ENCODE data around the gene CFAP46.
"Not testable (repeated sequence)": the region's sequence is repeated elsewhere in the genome, so short reads cannot be mapped to it uniquely, and the experiment has no call there.

CFAP46 gene

DNA sequence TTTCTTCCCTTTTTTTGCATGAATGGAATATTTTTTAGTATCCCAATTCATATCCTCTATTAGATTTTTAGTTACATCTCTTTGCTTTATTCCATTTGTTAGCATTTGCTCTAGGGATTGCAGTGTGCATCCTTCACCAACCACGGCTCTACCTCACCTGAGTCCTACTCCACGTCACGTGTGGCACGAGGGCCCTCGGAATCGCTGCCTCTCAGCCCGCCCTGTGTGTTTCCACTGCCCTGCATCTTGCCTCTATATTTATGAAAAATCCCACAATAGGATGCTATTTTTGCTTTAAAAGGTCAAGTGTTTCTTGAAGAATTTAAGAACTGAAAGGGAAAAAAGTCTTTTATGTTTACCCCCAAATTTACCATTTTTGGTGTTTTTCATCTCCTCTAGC is 41.0 kb downstream of the CFAP46 start:
- POLR2A ChIA-PET = no interaction called here
- TF ChIP-seq FOXA1 (IDR thresholded peaks at IDR 0.05) (no peak), SUZ12 (IDR thresholded peaks at IDR 0.05) (no peak), SP1 (IDR thresholded peaks at IDR 0.05) (no peak), FOXM1 (IDR thresholded peaks at IDR 0.05; ENCODE audit: borderline replicate concordance) (no peak), L3MBTL2 (conservative IDR thresholded peaks at IDR 0.05) (no peak), TARDBP (IDR thresholded peaks at IDR 0.05) (no peak), LEF1 (IDR thresholded peaks at IDR 0.05; ENCODE audit: borderline replicate concordance) (no peak), BHLHE40 (IDR thresholded peaks at IDR 0.05; ENCODE audit: borderline replicate concordance) (no peak), ARNT (IDR thresholded peaks at IDR 0.05) (no peak), ZNF384 (IDR thresholded peaks at IDR 0.05) (no peak), ELF4 (IDR thresholded peaks at IDR 0.05) (no peak), FOXK2 (IDR thresholded peaks at IDR 0.05) (no peak), HDGF (IDR thresholded peaks at IDR 0.05; ENCODE audit: borderline replicate concordance) (no peak), NFRKB (IDR thresholded peaks at IDR 0.05) (no peak), CTBP1 (IDR thresholded peaks at IDR 0.05; ENCODE audit: borderline replicate concordance) (no peak)
- TF ChIP-seq, protein P1, sequence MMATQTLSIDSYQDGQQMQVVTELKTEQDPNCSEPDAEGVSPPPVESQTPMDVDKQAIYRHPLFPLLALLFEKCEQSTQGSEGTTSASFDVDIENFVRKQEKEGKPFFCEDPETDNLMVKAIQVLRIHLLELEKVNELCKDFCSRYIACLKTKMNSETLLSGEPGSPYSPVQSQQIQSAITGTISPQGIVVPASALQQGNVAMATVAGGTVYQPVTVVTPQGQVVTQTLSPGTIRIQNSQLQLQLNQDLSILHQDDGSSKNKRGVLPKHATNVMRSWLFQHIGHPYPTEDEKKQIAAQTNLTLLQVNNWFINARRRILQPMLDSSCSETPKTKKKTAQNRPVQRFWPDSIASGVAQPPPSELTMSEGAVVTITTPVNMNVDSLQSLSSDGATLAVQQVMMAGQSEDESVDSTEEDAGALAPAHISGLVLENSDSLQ (IDR thresholded peaks at IDR 0.05) = no peak
- DNase-seq (ENCODE audit: extremely low spot score) = no peak
- CTCF ChIA-PET = no interaction called here

- DNase-seq (ENCODE audit: extremely low spot score) = no peak
- CTCF ChIA-PET = no interaction called here
- TF ChIP-seq FOXM1 (IDR thresholded peaks at IDR 0.05; ENCODE audit: borderline replicate concordance) (no peak), FOXA1 (IDR thresholded peaks at IDR 0.05) (no peak)
- POLR2A ChIA-PET = no interaction called here
Measured at GRCh38 chr10:132900211-132900756, 42.1 kb downstream of the CFAP46 start.

GRCh38 chr10:132899751-132900065 is 42.7 kb downstream of the CFAP46 start:
- POLR2A ChIA-PET = no interaction called here
- no peak for DNase-seq (ENCODE audit: extremely low spot score)
- CTCF ChIA-PET = no interaction called here
- TF ChIP-seq LEF1 (IDR thresholded peaks at IDR 0.05; ENCODE audit: borderline replicate concordance) = no peak
- TF ChIP-seq FOXA1 (IDR thresholded peaks at IDR 0.05) = no peak

DNA sequence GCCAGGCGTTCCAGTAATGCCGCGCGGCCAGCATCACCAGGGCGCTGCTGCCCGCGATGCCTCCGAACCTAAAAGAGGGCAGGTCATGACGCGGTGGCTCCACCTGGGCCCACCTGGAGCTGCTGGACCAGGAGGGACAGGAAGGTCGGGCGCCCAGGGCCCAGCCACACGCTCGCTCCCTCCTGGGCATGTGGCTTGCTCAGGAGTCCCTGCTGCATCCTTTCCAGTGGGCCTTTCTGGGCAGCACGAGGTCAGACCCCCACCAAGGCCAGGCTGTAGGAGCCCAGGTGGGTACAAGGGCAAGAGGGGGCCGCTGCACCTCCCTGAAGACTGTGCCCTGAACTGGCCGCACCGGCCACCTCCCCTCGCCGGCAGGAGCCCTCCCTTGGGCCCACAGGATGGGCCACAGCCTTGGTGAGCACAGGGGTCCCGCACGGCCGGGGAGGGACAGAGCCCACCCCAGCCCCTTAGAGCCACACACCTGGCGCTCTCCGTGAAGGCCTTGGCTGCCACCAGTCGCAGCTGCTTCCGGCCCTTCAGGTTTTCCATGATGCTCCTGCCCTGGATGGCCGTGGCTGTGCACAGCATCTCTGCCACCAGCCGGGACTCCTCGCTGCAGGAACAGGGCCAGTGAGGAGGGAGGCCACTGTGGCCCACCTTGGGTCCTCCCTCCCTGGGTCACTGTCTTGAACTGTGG is 43.2 kb downstream of the CFAP46 start:
- ChIA-PET POLR2A (no interaction called here), CTCF (no interaction called here)
- TF ChIP-seq ARNT (IDR thresholded peaks at IDR 0.05) = no peak
- TF ChIP-seq BHLHE40 (IDR thresholded peaks at IDR 0.05; ENCODE audit: borderline replicate concordance) = no peak
- no peak for TF ChIP-seq SP1 (IDR thresholded peaks at IDR 0.05)
- TF ChIP-seq L3MBTL2 (conservative IDR thresholded peaks at IDR 0.05) = no peak
- TF ChIP-seq, protein P1 (IDR thresholded peaks at IDR 0.05) = no peak
- no peak for TF ChIP-seq NFRKB (IDR thresholded peaks at IDR 0.05)
- no peak for DNase-seq (ENCODE audit: extremely low spot score)

DNA sequence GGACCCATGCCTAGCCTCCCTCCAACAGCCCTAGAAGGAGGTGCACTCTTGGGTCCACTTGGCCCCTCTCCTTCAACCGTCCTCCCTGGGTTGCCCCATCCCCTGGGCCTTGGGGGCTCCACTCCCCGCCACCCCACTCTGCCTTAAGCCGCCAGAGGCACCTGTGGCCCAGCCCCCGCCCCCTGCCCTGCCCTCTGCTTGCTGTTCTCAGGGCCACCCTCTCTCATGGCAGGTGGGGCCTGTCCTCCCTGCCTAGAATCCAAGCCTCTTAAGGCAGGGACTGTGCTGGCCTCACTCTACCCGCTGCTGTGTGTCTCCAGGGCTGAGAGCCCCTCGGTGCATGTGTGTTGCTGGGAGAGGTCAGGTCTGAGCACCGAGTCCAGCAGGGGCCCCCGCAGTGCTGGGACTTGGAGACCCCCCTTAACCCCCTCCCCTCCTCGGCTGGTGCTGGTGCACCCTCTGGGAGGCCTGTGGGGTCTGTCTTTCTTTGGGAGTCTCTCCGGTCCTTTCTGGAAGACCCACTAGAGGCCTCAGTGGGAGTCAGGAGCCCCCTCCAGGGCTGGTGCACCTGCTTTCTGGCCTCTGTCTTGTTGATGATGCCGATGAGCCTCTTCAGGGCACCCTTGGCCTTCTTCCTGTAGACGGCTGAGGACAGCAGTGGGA is 43.8 kb downstream of the CFAP46 start:
- TF ChIP-seq TARDBP (IDR thresholded peaks at IDR 0.05) (no peak), SUZ12 (IDR thresholded peaks at IDR 0.05) (no peak), LEF1 (IDR thresholded peaks at IDR 0.05; ENCODE audit: borderline replicate concordance) (no peak), HDGF (IDR thresholded peaks at IDR 0.05; ENCODE audit: borderline replicate concordance) (no peak), FOXM1 (IDR thresholded peaks at IDR 0.05; ENCODE audit: borderline replicate concordance) (no peak), NFRKB (IDR thresholded peaks at IDR 0.05) (no peak), FOXK2 (IDR thresholded peaks at IDR 0.05) (no peak), CTBP1 (IDR thresholded peaks at IDR 0.05; ENCODE audit: borderline replicate concordance) (no peak), ARNT (IDR thresholded peaks at IDR 0.05) (no peak), ELF4 (IDR thresholded peaks at IDR 0.05) (no peak), L3MBTL2 (conservative IDR thresholded peaks at IDR 0.05) (no peak), BHLHE40 (IDR thresholded peaks at IDR 0.05; ENCODE audit: borderline replicate concordance) (no peak), ZNF384 (IDR thresholded peaks at IDR 0.05) (no peak), SP1 (IDR thresholded peaks at IDR 0.05) (no peak), FOXA1 (IDR thresholded peaks at IDR 0.05) (no peak)
- TF ChIP-seq, protein P1 (IDR thresholded peaks at IDR 0.05) = no peak
- POLR2A ChIA-PET = no interaction called here
- CTCF ChIA-PET = no interaction called here
- DNase-seq (ENCODE audit: extremely low spot score) = no peak

DNA sequence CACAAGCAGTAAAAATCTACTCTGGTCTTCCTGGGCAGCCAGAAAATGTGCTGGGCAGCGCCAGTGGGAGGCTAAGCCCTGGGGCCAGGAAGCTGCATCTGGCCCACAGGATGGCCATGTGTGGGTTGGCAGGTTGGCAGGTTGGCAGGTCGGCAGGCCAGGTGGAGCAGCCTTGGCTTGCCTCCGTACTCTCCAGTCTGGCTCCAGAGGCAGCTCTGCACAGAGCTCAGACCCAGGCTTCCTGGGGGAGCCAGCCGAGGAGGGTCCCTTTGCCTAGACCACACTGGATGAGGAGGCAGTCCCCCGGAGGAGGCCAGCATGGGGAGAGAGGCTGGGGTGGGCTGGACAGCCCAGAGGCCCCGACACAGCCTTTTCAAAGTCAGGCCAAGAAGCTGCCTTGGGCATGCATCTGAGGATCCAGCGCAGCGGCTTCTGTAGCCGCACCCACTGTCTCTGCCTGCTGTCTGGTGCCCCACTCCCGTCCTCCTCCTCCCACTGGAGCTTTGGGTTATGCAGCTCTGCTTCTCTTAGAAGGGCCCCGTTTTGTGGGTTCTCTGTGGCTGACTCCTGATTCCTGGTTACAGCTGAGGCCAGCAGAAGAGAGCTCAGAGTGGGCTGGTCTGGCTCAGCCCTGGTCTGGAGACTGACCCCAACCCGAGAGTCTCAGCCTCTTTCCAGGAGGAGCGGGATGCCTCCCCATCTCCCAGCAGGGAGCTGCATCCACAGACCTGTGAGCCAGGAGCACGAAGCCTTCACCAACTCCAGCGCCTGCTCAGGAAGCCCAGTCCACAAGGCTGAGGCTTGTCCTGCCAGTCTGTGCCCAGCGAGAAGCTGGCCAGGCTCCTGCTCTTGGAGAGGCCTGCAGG is 44.6 kb downstream of the CFAP46 start:
- POLR2A ChIA-PET = no interaction called here
- CTCF ChIA-PET = no interaction called here
- TF ChIP-seq LEF1 (IDR thresholded peaks at IDR 0.05; ENCODE audit: borderline replicate concordance) = no peak
- TF ChIP-seq, protein P1 (IDR thresholded peaks at IDR 0.05) = no peak
- DNase-seq (ENCODE audit: extremely low spot score) = no peak

- DNase-seq (ENCODE audit: extremely low spot score) = peak; percentile 47
- POLR2A ChIA-PET, CTCF ChIA-PET: not testable (repeated sequence)
Measured at GRCh38 chr10:132893786-132894185, 48.6 kb downstream of the CFAP46 start.
